Activated T-helper 17 cell treated with anti-CD3 and anti-CD28 coated beads, Interleukin-2, amount 50 U/mL, for 72 hours (primary cell): ENCODE results near the gene UBAC1. TPM values are rescaled to one million over a fixed set of nuclear protein-coding genes. Genes with fewer than 3 reads are reported as not detected.

Source experiments
- ATAC-seq: fragments of 150-1000 bp; cut with Tn5 transposase; replicated peaks from 2 replicates; pipeline ENCODE4 v1.10.0; 2021; ENCODE audit warnings: mild to moderate bottlenecking, moderate library complexity
- H3K27ac Mint-ChIP-seq: one replicate; pipeline ENCODE4 v1.8.0; 2022; ENCODE audit warnings: mixed read lengths
- H3K27me3 Mint-ChIP-seq: one replicate; pipeline ENCODE4 v1.8.0; 2022; ENCODE audit warnings: mixed read lengths
- H3K36me3 Mint-ChIP-seq: one replicate; pipeline ENCODE4 v1.8.0; 2022; ENCODE audit warnings: low read depth, mild to moderate bottlenecking, mixed read lengths
- H3K4me1 Mint-ChIP-seq: one replicate; pipeline ENCODE4 v1.8.0; 2022; ENCODE audit warnings: mixed read lengths
- H3K4me3 Mint-ChIP-seq: one replicate; pipeline ENCODE4 v1.8.0; 2022; ENCODE audit warnings: mild to moderate bottlenecking, mixed read lengths
- H3K9me3 Mint-ChIP-seq: one replicate; pipeline ENCODE4 v1.8.0; 2022; ENCODE audit warnings: mixed read lengths
- total RNA-seq, 2 donors: library from RNA; stranded (reverse); gene quantifications; one replicate each; pipeline ENCODE4 v1.2.3, GENCODE V29; 2022

UBAC1 gene
- total RNA-seq, 2 donors from 2014 or later, result 37.8 to 39.8 TPM

DNA sequence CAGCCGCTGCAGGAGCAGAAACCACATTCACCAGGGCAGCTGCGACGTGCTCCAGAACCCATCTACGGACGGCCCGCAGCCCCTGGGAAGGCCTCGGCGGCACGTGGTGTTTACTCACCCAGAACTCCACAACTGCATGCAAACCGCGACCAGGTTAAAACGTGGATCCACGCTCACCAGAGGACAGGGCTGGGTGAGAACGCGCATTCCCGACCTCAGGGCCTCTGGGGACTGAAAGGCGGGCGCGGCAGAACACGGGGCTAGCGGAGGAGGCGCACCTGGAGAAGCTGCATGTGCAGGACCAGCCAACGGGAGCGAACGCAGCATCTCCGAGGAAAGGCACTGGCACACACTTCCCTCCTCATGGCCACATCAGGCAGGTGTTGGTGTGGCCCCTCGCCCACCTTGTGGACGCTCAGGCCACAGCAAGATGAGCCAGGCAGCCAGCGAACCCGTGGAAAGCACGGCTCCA is 29.8 kb downstream of the UBAC1 start:
- no peak overlapping the region for H3K27ac Mint-ChIP-seq
- no peaks in the 10 kb centered on the region for H3K9me3 Mint-ChIP-seq
- ATAC-seq, result no peak
- H3K4me3 Mint-ChIP-seq, result no peak overlapping the region
- peaks cover 6% of the 10 kb centered on the region for H3K4me1 Mint-ChIP-seq
- H3K36me3 Mint-ChIP-seq, result peaks cover 61% of the 10 kb centered on the region
- no peaks in the 10 kb centered on the region for H3K27me3 Mint-ChIP-seq

DNA sequence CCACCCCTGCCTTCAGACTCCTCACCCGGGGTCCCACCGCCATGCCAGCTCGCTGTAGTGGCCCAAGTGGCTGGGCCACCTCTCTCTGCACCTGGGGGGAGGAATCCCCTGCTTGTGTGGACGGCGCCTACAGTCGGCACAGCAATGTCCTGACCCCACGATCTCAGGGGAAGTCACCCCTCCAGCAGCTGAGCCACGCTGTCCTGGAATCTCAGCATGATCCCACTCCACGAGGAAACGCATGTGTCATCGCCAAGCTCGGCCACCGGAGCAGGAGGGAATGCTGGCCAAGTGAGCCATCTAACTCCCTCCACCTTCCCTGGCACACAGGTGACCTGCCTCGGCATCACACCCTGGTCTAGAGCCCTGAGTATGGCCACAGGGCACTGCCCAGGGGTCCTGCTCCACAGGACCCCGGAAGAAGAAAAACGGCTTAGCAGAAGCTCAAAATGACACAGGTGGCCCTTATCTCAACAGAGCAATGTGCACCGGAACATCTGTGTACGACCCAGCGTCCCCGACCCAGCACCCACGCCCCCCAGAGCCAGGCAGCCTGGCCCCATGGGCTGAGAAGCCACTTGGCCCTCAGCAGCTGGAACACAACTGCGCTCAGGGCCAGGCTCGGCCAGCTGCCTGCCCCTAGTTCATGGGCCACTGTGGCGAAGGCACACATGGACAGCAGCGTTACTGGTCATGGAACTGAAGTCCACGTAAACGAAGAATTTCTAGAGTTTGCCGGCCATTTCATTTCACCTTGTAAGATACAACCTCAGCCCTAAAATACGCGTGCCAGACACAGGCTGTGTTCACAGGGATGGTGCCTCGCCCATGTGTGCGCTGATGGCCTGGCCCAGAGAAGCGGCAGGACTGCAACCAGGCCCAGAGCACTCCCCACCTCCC is 30.5 kb downstream of the UBAC1 start:
- peaks cover 57% of the 10 kb centered on the region for H3K36me3 Mint-ChIP-seq
- H3K4me1 Mint-ChIP-seq, result peaks cover 6% of the 10 kb centered on the region
- H3K27ac Mint-ChIP-seq, result no peak overlapping the region
- H3K27me3 Mint-ChIP-seq, result no peaks in the 10 kb centered on the region
- no peaks in the 10 kb centered on the region for H3K9me3 Mint-ChIP-seq
- ATAC-seq, result no peak
- H3K4me3 Mint-ChIP-seq, result no peak overlapping the region

DNA sequence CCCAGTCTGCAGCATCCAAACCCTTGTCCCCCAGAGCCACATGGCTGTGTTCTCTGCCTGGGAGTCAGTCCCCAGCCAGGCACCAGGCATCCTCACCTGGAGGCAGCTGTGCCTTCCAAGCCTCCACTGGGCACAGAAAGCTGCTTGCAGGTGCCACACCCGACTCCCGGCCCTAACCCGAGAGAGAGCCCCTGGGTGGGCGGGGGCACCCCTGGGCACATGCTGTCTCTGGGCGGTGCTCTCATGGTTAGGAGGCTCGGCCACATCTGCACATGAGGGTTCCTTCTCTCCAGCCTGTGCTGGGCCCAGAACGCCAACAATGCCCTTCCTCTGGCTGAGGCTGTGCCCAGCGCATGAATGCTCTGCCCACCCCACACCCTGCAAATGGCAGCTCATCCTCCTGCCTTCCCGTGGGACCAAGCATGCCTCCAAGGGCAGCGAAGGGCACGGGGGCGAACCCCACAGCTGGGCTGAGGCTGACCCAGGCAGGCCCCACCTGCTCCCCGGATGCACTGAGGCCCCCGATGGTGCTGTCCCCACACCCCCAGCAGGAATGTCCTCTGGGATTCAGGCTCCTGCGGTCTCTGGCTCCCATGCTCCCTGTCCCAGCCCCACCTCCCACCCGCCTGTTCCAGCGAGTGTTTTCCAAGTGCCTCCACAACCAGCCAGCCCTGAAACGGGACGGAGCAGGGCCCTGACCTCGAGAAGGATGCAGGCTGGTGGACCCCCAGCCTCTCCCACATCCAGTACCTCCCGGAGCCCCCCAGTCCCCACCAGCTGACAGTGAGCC is 31.3 kb downstream of the UBAC1 start:
- no peak for ATAC-seq
- Mint-ChIP-seq H3K9me3 (no peaks in the 10 kb centered on the region), H3K27ac (no peak overlapping the region), H3K4me3 (no peak overlapping the region), H3K36me3 (peaks cover 51% of the 10 kb centered on the region), H3K4me1 (peaks cover 11% of the 10 kb centered on the region), H3K27me3 (no peaks in the 10 kb centered on the region)

DNA sequence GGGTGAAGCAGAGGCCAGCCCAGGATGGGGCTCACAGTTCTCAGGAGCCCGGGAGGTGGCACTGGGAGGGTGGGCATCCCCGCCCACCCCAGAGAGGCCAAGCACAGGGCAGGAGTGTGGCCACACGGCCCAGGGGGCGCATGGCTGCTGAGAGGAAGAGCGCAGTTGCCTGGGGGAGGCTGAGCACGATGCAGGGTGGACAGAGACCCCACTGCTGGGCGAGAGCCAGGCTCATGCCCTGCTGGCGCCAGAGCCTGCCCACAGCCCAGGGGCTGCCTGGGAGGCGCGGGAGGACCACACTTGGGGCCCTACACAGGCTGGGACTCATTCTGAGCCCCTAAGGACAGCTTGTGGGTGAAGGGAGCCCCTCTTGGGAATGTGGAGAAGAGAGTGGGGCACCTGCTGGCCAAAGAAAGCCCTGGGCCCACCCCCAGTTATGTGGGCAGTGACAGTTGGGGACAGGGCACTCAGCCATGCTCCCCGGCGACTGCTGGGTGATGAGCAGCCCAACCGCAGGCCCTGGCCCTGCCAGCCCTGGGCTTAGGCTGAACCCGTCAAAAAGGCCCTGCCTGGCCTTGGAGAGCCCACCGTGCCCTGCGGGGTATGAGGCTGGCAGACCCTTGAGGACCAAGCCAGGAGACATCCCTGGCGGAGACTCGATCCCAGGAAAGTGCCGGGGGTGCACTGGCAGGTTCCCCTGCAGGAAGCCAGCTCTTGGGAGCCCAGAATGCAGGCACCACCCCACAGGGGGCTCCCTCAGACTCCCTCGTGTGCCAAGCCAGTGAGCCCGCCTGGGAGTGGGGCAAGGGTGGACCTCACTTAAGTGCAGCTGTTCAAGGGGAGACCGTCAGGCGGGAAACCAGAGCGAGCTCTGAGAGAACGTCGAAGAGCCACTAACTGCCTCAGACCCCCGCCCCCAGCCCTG is 32.2 kb downstream of the UBAC1 start:
- no peak overlapping the region for H3K4me3 Mint-ChIP-seq
- H3K36me3 Mint-ChIP-seq, result peaks cover 43% of the 10 kb centered on the region
- no peak overlapping the region for H3K27ac Mint-ChIP-seq
- no peak for ATAC-seq
- no peaks in the 10 kb centered on the region for H3K27me3 Mint-ChIP-seq
- no peaks in the 10 kb centered on the region for H3K9me3 Mint-ChIP-seq
- H3K4me1 Mint-ChIP-seq, result peaks cover 13% of the 10 kb centered on the region

DNA sequence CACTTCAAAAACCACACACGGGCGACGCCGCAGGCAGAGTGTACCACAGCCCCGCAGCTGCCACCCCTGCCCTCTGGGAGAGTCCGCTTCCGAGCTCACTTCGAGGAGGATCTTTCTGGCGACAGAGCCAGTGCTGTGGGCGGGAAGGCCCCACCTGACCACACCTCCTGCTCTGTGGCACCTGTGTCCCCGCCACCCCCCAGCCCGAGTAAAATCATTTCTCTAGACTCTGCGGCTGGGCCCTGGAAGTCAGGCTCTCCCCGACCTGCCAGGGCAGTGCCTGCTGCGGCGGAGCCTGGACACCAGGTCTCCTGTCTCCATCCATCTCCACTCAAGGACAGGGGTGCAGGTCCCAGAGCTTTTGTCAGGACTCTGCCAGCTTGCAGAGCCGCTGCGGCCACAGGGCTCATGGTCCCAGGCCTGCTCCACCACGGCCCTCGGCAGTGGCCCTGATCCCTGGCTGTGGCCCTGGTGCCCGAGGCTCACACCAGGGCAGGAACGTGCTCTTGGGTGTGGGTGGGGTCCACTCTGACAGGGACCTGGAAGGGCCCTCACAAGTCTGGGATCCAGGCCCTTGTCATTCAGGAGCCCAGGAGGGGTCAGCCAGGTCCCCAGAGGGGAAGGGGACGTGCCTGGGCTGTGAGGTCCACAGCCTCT is 33.0 kb downstream of the UBAC1 start:
- H3K4me3 Mint-ChIP-seq, result peak overlapping the region; percentile 39
- H3K27ac Mint-ChIP-seq, result peak overlapping the region; percentile 58
- peaks cover 13% of the 10 kb centered on the region for H3K4me1 Mint-ChIP-seq
- ATAC-seq, result no peak
- H3K36me3 Mint-ChIP-seq, result peaks cover 35% of the 10 kb centered on the region
- H3K27me3 Mint-ChIP-seq, result no peaks in the 10 kb centered on the region
- H3K9me3 Mint-ChIP-seq, result no peaks in the 10 kb centered on the region

DNA sequence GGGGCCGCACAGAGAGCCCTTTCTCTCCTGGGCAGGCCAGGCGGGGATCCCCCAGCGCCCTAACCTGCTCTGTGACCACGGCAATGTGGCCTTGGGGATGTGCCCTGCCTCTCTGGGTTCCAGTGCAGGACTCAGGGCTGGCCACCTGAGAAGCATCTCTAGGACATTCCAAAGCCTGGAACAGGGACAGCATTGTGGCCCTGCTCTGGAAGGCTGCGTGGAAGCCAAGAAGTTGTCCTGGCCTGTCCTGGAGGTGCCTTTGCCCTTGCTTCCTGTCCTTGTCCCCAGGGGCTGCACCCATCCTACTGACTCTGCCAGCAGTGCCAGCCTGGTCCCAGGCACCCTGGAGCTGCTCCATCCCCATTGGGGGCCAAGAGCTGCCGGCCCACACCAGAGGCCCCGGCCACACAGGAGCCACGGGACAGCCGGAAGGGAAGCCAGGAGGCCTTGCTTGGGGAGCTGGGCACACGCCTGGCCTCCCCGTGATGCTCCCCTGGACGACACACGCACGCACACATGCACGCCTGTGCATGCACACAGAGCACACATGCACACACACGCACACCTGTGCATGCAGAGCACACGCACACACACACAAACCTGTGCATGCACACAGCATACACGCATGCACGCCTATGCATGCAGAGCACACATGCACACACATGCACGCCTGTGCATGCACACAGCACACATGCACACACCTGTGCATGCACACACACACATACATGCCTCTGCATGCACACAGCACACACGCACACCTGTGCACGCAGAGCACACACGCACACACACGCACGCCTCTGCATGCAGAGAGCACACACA is 33.8 kb downstream of the UBAC1 start:
- Mint-ChIP-seq H3K4me3 (peak overlapping the region; percentile 70), H3K9me3 (no peaks in the 10 kb centered on the region), H3K36me3 (peaks cover 27% of the 10 kb centered on the region), H3K4me1 (peaks cover 13% of the 10 kb centered on the region), H3K27me3 (no peaks in the 10 kb centered on the region), H3K27ac (peak overlapping the region; percentile 58)
- ATAC-seq, result no peak

DNA sequence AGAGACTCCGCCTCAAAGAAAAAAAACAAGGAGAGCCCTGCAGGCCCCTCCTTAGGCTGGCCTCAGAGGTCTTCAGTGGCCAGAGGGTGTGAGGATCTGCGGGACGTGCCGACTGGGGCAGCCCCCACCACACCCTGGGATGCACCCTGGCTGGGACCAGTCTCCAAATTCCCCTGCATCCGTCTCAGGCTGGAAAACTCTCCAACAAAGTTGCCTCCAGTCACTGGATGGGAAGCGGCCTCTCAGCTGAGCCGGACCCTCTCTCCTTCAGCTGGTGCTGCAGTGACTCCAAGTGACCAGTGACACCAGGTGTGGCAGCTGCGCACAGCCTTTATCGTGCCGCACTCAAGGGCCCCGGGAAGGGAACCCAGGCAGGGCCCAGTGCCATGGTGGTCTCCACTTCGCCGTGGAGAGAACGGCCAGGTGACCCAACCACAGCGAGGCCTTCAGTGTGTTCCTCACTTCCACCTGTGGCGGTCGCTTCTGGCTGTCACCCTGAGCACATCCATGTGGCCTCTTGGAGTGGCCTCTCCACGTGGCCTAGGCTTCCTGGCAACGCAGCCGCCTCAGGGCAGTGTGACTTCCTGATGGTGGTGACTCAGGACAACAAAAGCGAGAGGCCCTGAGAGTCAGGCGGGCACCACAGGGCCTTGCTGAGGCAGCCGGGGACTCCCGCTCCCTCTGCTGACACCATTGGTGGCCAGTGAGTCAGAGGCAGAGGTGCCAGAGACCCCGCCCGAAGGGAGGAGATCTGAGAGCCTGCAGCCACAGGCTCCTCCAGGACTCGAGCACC is 34.6 kb downstream of the UBAC1 start:
- H3K27me3 Mint-ChIP-seq, result no peaks in the 10 kb centered on the region
- H3K36me3 Mint-ChIP-seq, result peaks cover 19% of the 10 kb centered on the region
- H3K4me3 Mint-ChIP-seq, result peak overlapping the region; percentile 70
- peaks cover 13% of the 10 kb centered on the region for H3K4me1 Mint-ChIP-seq
- H3K9me3 Mint-ChIP-seq, result no peaks in the 10 kb centered on the region
- peak; percentile 93 for ATAC-seq
- peak overlapping the region; percentile 97 for H3K27ac Mint-ChIP-seq

DNA sequence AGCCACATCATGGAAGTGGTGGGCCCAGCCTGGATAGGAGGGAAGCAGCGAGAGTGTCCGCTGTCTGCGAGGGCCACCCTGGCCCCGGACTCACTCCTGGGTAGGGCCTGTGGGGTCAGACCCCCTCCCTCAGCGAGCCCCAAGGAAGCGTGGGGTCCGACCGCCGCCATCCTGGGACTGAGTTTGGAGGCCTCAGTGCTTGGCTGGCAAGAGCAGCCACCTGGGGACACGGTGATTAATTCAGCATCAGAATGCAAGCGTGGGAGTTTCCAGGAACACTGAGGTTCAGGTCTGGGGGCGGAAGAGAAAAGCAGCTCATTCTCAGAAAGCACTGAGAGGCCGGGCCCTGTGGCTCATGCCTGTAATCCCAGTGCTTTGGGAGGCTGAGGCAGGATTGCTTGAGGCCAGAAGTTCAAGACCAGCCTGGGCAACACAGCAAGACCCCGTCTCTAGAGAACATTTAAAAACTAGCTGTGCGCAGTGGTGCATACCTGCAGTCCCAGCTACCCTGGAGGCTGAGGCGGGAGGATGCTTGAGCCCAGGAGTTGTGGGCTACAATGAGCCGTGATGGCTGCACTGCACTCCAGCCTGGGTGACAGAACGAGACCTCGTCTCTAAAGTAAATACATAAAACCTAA is 35.6 kb downstream of the UBAC1 start:
- H3K36me3 Mint-ChIP-seq, result peaks cover 9% of the 10 kb centered on the region
- peak; percentile 58 for ATAC-seq
- no peaks in the 10 kb centered on the region for H3K9me3 Mint-ChIP-seq

DNA sequence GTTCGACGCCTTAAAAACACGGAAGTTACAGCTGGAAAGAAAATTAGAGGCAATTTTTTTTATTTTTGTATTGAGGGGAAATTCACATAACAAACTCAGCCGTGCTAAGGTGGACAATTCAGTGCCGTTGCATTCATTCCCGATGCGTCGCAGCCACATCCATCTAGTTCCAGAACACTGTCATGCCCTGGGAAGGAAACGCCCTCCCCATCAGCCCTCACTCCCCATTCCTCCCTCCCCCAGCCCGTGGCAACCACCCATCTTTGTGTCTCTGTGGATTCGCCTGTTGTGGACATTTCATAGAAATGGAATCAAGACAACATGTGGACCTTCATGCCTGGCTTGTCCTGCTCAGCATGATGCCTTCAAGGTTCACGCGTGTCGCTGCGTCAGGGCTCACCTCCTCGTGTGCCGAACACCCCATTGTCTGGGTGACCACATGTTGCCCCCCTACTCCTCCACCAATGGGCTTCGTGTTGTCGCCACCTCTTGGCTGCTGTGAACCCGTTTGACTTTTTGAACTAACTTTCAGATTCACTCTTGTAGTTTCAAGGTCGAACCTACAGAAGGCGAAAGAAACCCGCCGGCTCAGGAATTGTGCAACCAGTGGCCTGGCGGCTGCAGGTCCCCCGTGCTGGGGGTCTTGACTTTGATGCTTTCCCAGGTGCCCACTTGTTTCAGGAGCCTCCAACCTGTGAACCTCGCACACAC is 36.4 kb downstream of the UBAC1 start:
- peaks cover 6% of the 10 kb centered on the region for H3K36me3 Mint-ChIP-seq
- no peaks in the 10 kb centered on the region for H3K9me3 Mint-ChIP-seq
- peak overlapping the region; percentile 97 for H3K27ac Mint-ChIP-seq
- no peaks in the 10 kb centered on the region for H3K27me3 Mint-ChIP-seq
- no peak for ATAC-seq
- peak overlapping the region; percentile 70 for H3K4me3 Mint-ChIP-seq
- H3K4me1 Mint-ChIP-seq, result peaks cover 13% of the 10 kb centered on the region

More for the DNA sequence above, 35.6 kb downstream of the UBAC1 start:
- H3K27ac Mint-ChIP-seq, result peak overlapping the region; percentile 97
- peaks cover 13% of the 10 kb centered on the region for H3K4me1 Mint-ChIP-seq
- peak overlapping the region; percentile 70 for H3K4me3 Mint-ChIP-seq
- no peaks in the 10 kb centered on the region for H3K27me3 Mint-ChIP-seq

DNA sequence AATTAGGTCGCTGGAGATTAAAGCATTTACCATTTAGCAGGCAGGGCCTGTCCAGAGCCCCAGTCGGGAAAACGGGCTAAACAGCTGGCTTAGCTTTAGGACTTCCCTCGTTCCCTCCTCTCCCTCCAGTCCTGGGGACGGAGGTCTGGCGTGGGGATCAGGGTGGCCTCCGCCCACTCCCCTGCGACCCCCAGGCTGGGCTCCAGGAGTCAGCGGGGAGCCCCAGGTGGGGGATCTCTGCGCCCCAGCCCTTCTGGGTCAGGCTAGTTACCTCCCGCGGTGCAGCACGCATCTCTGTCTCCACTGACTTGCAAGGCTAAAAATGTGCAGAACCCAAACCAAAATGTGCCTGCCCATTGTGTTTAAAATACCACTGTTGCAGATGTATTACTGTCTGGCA is 37.7 kb downstream of the UBAC1 start:
- Mint-ChIP-seq H3K9me3 (peaks cover 7% of the 10 kb centered on the region), H3K27ac (no peak overlapping the region), H3K4me1 (peaks cover 13% of the 10 kb centered on the region), H3K4me3 (no peak overlapping the region), H3K36me3 (peaks cover 6% of the 10 kb centered on the region), H3K27me3 (no peaks in the 10 kb centered on the region)
- ATAC-seq, result no peak

DNA sequence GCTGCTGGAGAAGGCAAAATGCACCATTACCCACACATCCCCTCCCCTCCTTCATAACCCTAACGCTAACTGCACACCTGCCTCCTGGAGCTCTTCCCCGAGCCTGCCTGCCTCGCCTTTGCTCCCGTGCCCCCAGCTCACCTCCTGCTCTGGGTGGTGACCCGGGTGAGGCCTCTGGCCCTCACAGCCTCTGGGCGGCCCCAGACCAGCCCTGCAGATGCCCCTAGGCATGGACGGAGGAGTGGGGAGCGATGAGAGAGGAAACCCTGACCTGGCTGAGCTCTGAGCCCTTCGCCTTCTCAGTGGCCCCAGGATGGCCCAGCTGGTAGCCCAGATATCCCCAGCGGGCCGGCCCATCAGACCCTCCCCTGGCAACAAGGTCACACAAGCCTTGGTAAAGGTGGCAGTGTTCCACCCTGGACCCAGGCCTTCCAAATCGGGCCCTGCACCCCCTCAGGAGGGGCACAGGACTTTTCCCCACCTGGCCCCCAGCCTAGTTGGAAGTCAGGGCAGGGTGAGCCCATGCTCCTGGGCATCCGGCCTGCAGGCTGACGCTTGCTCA is 39.3 kb downstream of the UBAC1 start:
- ATAC-seq, result no peak
- Mint-ChIP-seq H3K9me3 (peaks cover 12% of the 10 kb centered on the region), H3K4me1 (peaks cover 6% of the 10 kb centered on the region), H3K36me3 (peaks cover 6% of the 10 kb centered on the region), H3K27ac (no peak overlapping the region), H3K27me3 (no peaks in the 10 kb centered on the region), H3K4me3 (no peak overlapping the region)
